ENCODE results near the gene NCK1. TPM values are rescaled to one million over a fixed set of nuclear protein-coding genes. Genes with fewer than 3 reads are reported as not detected.

The NCK1 gene
- total and polyA plus RNA-seq, 2 donors (not counting 1 experiment from before 2014, with no cell fraction given) = 59.5 to 62.7 TPM

- TF ChIP-seq CTCF (conservative IDR thresholded peaks at IDR 0.05 in 1 of 2, IDR thresholded peaks at IDR 0.05 in 1 of 2; ENCODE audit: low read depth in 1 of 2, low read length in 2 of 2) (no peak), EZH2 (IDR thresholded peaks at IDR 0.05; ENCODE audit: low read length, missing control alignments) (no peak)
- Histone ChIP-seq H3K36me3 (ENCODE audit: control insufficient read depth, insufficient read depth, low read length) (peaks cover 1% of the 10 kb centered on the region), H3K9me3 (ENCODE audit: control insufficient read depth, insufficient read depth, low read depth, low read length) (no peaks in the 10 kb centered on the region), H3K4me2 (ENCODE audit: extremely low read depth, insufficient read depth, low read length) (no peak overlapping the region), H3K27ac (ENCODE audit: insufficient read depth, low read length) (no peak overlapping the region), H4K20me1 (ENCODE audit: control insufficient read depth, extremely low read depth, insufficient read depth, low read length) (no peaks in the 10 kb centered on the region), H3K4me3 (replicated peaks in 1 of 4; ENCODE audit: control extremely low read depth in 1 of 4, insufficient read depth in 1 of 4, low read depth in 3 of 4, low read length in 4 of 4) (peak overlapping the region in 1 of 4 experiments; percentile 43), H3K27me3 (ENCODE audit: control insufficient read depth, insufficient read depth, low read length) (no peaks in the 10 kb centered on the region), H3K9ac (ENCODE audit: insufficient read depth, low read length) (no peak overlapping the region), H2AFZ (ENCODE audit: low read length) (no peak overlapping the region), H3K79me2 (ENCODE audit: control insufficient read depth, insufficient read depth, low read length) (peaks cover 4% of the 10 kb centered on the region), H3K4me1 (ENCODE audit: control insufficient read depth, extremely low read depth, insufficient read depth, low read length) (no peaks in the 10 kb centered on the region)
- no peak for DNase-seq (ENCODE audit: low read depth in 2 of 2)
These were observed 69.6 kb downstream of the NCK1 start for GRCh38 chr3:136931606-136932005.

GRCh38 chr3:136932523-136932922 is 70.5 kb downstream of the NCK1 start:
- Histone ChIP-seq H3K4me1 (ENCODE audit: control insufficient read depth, extremely low read depth, insufficient read depth, low read length) (no peaks in the 10 kb centered on the region), H3K4me2 (ENCODE audit: extremely low read depth, insufficient read depth, low read length) (no peak overlapping the region), H3K4me3 (replicated peaks in 1 of 4; ENCODE audit: control extremely low read depth in 1 of 4, insufficient read depth in 1 of 4, low read depth in 3 of 4, low read length in 4 of 4) (no peak overlapping the region), H3K9ac (ENCODE audit: insufficient read depth, low read length) (no peak overlapping the region), H3K79me2 (ENCODE audit: control insufficient read depth, insufficient read depth, low read length) (peaks cover 5% of the 10 kb centered on the region), H3K36me3 (ENCODE audit: control insufficient read depth, insufficient read depth, low read length) (peaks cover 1% of the 10 kb centered on the region), H4K20me1 (ENCODE audit: control insufficient read depth, extremely low read depth, insufficient read depth, low read length) (no peaks in the 10 kb centered on the region), H3K27me3 (ENCODE audit: control insufficient read depth, insufficient read depth, low read length) (no peaks in the 10 kb centered on the region), H2AFZ (ENCODE audit: low read length) (no peak overlapping the region), H3K27ac (ENCODE audit: insufficient read depth, low read length) (no peak overlapping the region), H3K9me3 (ENCODE audit: control insufficient read depth, insufficient read depth, low read depth, low read length) (no peaks in the 10 kb centered on the region)
- TF ChIP-seq EZH2 (IDR thresholded peaks at IDR 0.05; ENCODE audit: low read length, missing control alignments) = no peak
- no peak for TF ChIP-seq CTCF (conservative IDR thresholded peaks at IDR 0.05 in 1 of 2, IDR thresholded peaks at IDR 0.05 in 1 of 2; ENCODE audit: low read depth in 1 of 2, low read length in 2 of 2)
- no peak for DNase-seq (ENCODE audit: low read depth in 2 of 2)

GRCh38 chr3:136932978-136933772 is 71.2 kb downstream of the NCK1 start:
- H4K20me1 ChIP-seq (ENCODE audit: control insufficient read depth, extremely low read depth, insufficient read depth, low read length) = no peaks in the 10 kb centered on the region
- H3K9me3 ChIP-seq (ENCODE audit: control insufficient read depth, insufficient read depth, low read depth, low read length) = no peaks in the 10 kb centered on the region
- no peak overlapping the region for H3K4me2 ChIP-seq (ENCODE audit: extremely low read depth, insufficient read depth, low read length)
- no peaks in the 10 kb centered on the region for H3K27me3 ChIP-seq (ENCODE audit: control insufficient read depth, insufficient read depth, low read length)
- no peak for DNase-seq (ENCODE audit: low read depth in 2 of 2)
- no peaks in the 10 kb centered on the region for H3K4me1 ChIP-seq (ENCODE audit: control insufficient read depth, extremely low read depth, insufficient read depth, low read length)
- H2AFZ ChIP-seq (ENCODE audit: low read length) = no peak overlapping the region
- no peak overlapping the region for H3K4me3 ChIP-seq (replicated peaks in 1 of 4; ENCODE audit: control extremely low read depth in 1 of 4, insufficient read depth in 1 of 4, low read depth in 3 of 4, low read length in 4 of 4)
- TF ChIP-seq EZH2 (IDR thresholded peaks at IDR 0.05; ENCODE audit: low read length, missing control alignments) = no peak
- TF ChIP-seq CTCF (conservative IDR thresholded peaks at IDR 0.05 in 1 of 2, IDR thresholded peaks at IDR 0.05 in 1 of 2; ENCODE audit: low read depth in 1 of 2, low read length in 2 of 2) = no peak
- H3K36me3 ChIP-seq (ENCODE audit: control insufficient read depth, insufficient read depth, low read length) = peaks cover under 1% of the 10 kb centered on the region
- peaks cover 5% of the 10 kb centered on the region for H3K79me2 ChIP-seq (ENCODE audit: control insufficient read depth, insufficient read depth, low read length)
- H3K9ac ChIP-seq (ENCODE audit: insufficient read depth, low read length) = no peak overlapping the region
- H3K27ac ChIP-seq (ENCODE audit: insufficient read depth, low read length) = no peak overlapping the region

Measured in fibroblast of lung (primary cell).